OCI-LY3 (cell line): ENCODE results near the gene COQ9.

Experiments
- CTCF ChIP-seq: fragments of 200-600, 300-600 bp; sonication (generic); IDR thresholded peaks from 2 replicates; pipeline ENCODE4 v1.5.1; 2014; ENCODE audit warnings: antibody characterized with exemption, low read length, low read depth
- EZH2phosphoT487 ChIP-seq: fragments of 200-600 bp; shearing (Covaris generic); IDR thresholded peaks from 2 replicates; pipeline ENCODE4 v1.6.1; 2018; ENCODE audit warnings: antibody characterized with exemption, mixed run types, low read depth

GRCh38 chr16:57409065-57409464 is 38.2 kb upstream of the COQ9 start:
- TF ChIP-seq CTCF (no peak), EZH2phosphoT487 (no peak)
